Esophagus muscularis mucosa (tissue), 4 donors: ENCODE data around the gene PRKRIP1.
"Not testable (repeated sequence)": the region's sequence is repeated elsewhere in the genome, so short reads cannot be mapped to it uniquely, and the experiment has no call there.

Experiments
- CTCF ChIP-seq, 3 experiments: fragments of 200-600 bp in 2 of 3; fragments of 450-650 bp in 1 of 3; sonication (generic) in 2 of 3; IDR thresholded peaks; one replicate each; pipeline ENCODE4 v1.5.1; 2017 to 2019; ENCODE audit warnings: antibody characterized with exemption in 3 of 3, mild to moderate bottlenecking in 2 of 3, moderate library complexity in 1 of 3
- EP300 ChIP-seq: sonication (generic); formaldehyde crosslinking; IDR thresholded peaks from one replicate; pipeline ENCODE4 v1.6.1; 2017; ENCODE audit warnings: antibody characterized with exemption
- POLR2A ChIP-seq: fragments of 450-650 bp; IDR thresholded peaks from one replicate; pipeline ENCODE4 v1.6.1; 2017; ENCODE audit warnings: antibody characterized with exemption, moderate library complexity, mild to moderate bottlenecking, low read depth
- POLR2AphosphoS5 ChIP-seq, 2 donors: sonication (generic); formaldehyde crosslinking; IDR thresholded peaks; one replicate each; pipeline ENCODE4 v1.6.1; 2017; ENCODE audit warnings: antibody characterized with exemption in 2 of 2

- TF ChIP-seq CTCF (IDR thresholded peaks at IDR 0.05); POLR2AphosphoS5 (IDR thresholded peaks at IDR 0.05); POLR2A; EP300: not testable (repeated sequence)
Measured at GRCh38 chr7:102474736-102475435, 78.7 kb downstream of the PRKRIP1 start.
